Sigmoid colon (tissue), 3 donors: ENCODE results near the gene LHFPL6.

Experiments
- POLR2A ChIP-seq, 2 donors: fragments of 450-650 bp; IDR thresholded peaks; one replicate each; pipeline ENCODE4 v1.6.1; 2016; ENCODE audit warnings: antibody characterized with exemption in 2 of 2, mild to moderate bottlenecking in 2 of 2, moderate library complexity in 2 of 2
- TF ChIP-seq, protein P1 (sequence below), 4 experiments: fragments of 450-650 bp in 3 of 4; fragments of 200-600 bp in 1 of 4; IDR thresholded peaks; one replicate each; pipeline ENCODE4 v1.5.1; 2016 to 2019; ENCODE audit warnings: antibody characterized with exemption in 4 of 4, mild to moderate bottlenecking in 3 of 4, moderate library complexity in 2 of 4

DNA sequence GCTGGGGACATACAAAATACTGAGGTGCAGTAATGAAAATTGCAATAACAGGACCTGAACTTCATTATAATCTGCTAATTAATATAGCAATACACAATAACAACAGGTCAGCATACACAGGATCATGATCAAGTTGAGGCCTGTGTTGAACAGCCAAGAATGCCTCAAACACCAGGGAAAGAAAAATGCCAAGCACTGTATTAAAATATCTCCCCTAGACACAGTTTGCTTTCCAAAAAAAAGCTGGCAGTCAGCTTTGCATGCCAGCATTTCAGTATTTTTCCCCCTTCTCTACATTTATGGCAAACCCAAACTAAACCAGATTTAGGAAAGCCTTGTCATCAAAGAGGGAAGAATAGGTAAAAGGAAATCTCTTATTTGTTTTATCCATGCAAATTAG is 226.9 kb downstream of the LHFPL6 start:
- TF ChIP-seq, protein P1, sequence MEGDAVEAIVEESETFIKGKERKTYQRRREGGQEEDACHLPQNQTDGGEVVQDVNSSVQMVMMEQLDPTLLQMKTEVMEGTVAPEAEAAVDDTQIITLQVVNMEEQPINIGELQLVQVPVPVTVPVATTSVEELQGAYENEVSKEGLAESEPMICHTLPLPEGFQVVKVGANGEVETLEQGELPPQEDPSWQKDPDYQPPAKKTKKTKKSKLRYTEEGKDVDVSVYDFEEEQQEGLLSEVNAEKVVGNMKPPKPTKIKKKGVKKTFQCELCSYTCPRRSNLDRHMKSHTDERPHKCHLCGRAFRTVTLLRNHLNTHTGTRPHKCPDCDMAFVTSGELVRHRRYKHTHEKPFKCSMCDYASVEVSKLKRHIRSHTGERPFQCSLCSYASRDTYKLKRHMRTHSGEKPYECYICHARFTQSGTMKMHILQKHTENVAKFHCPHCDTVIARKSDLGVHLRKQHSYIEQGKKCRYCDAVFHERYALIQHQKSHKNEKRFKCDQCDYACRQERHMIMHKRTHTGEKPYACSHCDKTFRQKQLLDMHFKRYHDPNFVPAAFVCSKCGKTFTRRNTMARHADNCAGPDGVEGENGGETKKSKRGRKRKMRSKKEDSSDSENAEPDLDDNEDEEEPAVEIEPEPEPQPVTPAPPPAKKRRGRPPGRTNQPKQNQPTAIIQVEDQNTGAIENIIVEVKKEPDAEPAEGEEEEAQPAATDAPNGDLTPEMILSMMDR (IDR thresholded peaks at IDR 0.05) = no peak
- no peak for TF ChIP-seq POLR2A (IDR thresholded peaks at IDR 0.05)
